ENCODE data around the gene AKR1C1.
"Not testable (repeated sequence)": the region's sequence is repeated elsewhere in the genome, so short reads cannot be mapped to it uniquely, and the experiment has no call there.

- TF ChIP-seq CTCF (IDR thresholded peaks at IDR 0.05; ENCODE audit: low read depth, low read length, poor library complexity, severe bottlenecking); EZH2phosphoT487 (IDR thresholded peaks at IDR 0.05; ENCODE audit: borderline replicate concordance, low read length): not testable (repeated sequence)
These were observed 7.1 kb upstream of the AKR1C1 start for GRCh38 chr10:4956088-4956487.

Measured in DOHH2 (cell line).